GM18505 (cell line): ENCODE results near the gene MAGI1.

Experiments used
- ATAC-seq: cut with Tn5 transposase; IDR thresholded peaks from one replicate; pipeline ENCODE4 v1.9.1; 2021; ENCODE audit not compliant: unreplicated experiment
- POLR2A ChIP-seq: IDR thresholded peaks from 4 replicates; pipeline ENCODE4 v1.6.1; 2011; ENCODE audit warnings: borderline replicate concordance; ENCODE audit not compliant: insufficient read depth, insufficient read length; ENCODE audit errors: extremely low read depth

The MAGI1 gene

GRCh38 chr3:66015841-66016240 is 22.9 kb downstream of the MAGI1 start:
- no peak for ATAC-seq
- TF ChIP-seq POLR2A, result no peak

DNA sequence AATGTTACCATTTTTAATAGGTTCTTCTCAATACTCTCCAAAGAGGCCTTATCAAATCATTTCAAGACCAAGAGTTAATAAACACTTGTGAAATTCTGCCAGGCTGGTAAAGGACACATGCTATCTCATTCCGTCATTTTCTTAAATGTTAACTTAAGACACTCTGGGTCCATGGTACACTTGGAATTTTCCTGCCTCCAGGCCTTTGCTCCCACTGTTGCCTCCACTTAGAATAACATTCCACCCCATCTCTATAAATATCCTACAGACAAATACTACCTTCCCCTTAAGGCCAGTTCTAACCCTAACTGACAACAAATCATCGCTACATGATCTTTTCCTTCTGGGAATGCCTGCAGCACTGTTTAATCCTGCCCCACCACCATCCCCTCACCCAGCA is 24.1 kb downstream of the MAGI1 start:
- no peak for TF ChIP-seq POLR2A
- no peak for ATAC-seq

DNA sequence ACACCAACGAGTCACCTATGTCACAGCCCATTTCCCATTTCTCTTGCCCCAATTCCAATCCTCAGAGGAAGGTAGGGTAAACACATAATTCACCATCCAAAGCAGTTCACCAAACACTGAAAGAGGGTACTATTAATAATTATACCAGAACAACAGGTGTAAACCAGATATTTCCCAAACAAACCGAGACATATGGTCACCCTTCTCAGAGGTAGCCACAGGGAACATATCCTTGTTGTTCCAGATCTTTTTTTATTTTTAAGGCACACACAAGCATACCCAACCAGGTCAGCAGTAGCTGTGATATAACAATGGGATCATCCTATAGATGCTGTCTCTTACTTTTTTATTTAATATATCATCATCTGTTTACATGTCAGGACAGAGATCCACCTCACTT is 24.7 kb downstream of the MAGI1 start:
- no peak for TF ChIP-seq POLR2A
- ATAC-seq, result no peak

DNA sequence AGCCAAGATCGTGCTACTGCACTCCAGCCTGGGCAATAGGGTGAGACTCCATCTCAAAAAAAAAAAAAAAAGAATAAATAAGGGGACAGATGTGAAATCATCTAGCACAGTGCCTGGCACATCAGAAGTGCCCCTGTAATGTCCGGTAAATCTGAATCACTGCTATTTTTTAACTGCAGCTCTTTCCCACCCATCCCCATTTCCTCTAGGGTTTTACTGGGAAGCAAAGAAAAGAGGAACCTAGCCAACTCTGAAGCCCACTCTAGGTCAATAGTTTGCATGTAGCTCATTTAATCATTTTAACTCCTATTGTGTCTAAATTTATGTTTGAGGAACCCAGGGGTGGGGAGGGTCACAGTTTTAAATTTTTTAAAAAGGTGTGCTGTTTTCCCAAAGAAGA is 26.0 kb downstream of the MAGI1 start:
- no peak for TF ChIP-seq POLR2A
- no peak for ATAC-seq

DNA sequence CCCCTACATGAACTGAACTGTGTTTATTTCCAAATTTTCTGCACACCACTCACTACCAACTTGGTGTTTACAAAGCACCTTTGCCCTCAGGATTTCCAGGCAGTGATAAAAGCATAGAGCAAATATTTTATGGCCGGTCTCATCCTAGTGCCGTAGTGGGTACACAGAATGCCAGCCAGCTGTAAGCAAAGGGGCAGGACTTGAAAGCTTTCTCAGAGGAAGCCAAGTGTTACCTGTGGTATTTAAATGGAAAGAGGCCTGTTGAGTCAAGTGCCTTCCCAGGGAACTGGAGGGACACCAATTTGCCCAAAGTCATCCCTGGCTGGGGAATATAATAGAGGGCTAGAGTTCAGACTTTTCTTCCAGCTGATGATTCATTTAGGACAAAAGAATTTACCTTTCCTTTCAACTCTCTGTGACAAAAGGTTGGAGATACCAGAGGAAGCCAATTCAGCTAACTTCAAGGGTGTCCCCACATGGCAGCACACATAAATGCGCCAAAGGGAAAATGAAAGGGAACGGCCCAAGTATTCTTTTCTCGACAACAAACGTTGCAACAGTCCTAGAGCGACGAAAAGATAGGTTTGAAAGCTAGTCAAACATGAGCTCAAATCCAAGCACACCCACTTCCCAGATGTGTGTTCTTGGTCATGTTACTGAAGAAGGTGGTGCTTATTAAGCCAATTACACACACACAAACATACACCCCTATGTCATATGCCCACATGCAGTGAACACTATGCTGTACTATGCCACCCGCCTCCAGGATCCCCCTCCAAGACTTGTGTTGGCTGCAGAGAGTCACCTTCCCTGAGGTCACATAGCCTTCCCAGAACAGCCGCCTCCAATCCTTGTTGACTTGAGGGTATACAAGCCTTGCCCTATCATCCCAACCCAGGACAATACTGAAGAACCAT is 27.7 kb downstream of the MAGI1 start:
- TF ChIP-seq POLR2A, result no peak
- no peak for ATAC-seq

- no peak for ATAC-seq
Measured at GRCh38 chr3:66010348-66010738, 28.4 kb downstream of the MAGI1 start.

DNA sequence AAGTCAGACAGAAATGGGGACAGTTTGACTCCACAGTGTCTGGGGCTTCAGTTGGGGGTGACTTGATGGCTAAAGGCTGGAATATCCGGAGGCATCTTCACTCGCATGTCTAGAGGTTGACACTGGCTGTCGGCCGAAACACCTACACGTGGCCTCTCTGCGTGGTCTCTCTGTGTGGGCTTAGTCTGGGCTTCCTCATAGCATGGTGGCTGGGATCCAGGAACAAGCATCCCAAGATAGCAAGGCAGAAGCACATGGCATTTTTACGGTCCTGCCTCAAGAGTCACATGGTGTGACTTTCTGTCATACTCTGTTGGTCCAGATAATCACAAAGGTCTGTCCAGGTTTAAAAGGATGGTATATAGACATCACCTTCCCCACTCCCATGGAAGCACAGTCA is 34.5 kb downstream of the MAGI1 start:
- no peak for TF ChIP-seq POLR2A
- ATAC-seq, result no peak

More at GRCh38 chr3:66010348-66010738, 28.4 kb downstream of the MAGI1 start:
- TF ChIP-seq POLR2A, result no peak

DNA sequence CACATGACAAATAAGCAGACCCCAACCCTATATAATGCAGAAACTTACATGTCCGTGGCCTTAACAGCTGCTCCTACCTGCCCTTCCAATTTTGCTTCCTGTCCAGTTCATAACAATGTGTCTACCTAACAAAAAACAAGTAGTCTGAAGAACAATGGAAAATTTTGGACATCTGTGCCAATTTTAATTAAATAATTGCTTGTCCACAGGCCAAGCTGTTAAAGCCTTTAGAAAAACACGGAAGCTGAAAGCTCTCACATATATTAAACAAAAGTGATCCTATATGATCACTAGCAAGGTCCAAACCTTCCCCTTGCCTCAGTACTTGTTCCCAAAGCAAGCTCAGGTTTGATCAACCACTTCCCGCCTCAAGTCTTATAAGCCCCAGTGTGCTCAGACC is 37.1 kb downstream of the MAGI1 start:
- no peak for TF ChIP-seq POLR2A
- no peak for ATAC-seq

GRCh38 chr3:66000506-66000905 is 38.2 kb downstream of the MAGI1 start:
- TF ChIP-seq POLR2A, result no peak
- ATAC-seq, result no peak

DNA sequence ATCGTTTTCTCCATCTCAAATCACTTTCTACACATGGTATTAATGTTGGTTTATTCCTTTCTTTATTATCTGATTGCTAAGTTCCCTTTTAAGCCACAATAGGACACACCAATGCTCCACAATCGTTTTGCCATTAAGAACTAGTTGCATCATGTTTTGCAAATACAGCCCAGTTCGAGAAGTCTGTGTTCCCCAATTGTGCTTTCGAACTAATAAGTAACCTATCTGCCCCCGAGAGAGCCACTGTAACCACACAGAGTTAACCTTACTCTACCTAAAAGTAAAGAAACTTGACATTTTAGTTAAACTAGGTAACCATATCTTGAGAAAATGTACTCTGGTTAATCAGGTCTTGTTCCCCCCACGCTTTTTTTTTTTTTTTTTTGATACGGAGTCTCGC is 39.1 kb downstream of the MAGI1 start:
- no peak for ATAC-seq
- no peak for TF ChIP-seq POLR2A

GRCh38 chr3:65996589-65996988 is 42.1 kb downstream of the MAGI1 start:
- no peak for ATAC-seq

DNA sequence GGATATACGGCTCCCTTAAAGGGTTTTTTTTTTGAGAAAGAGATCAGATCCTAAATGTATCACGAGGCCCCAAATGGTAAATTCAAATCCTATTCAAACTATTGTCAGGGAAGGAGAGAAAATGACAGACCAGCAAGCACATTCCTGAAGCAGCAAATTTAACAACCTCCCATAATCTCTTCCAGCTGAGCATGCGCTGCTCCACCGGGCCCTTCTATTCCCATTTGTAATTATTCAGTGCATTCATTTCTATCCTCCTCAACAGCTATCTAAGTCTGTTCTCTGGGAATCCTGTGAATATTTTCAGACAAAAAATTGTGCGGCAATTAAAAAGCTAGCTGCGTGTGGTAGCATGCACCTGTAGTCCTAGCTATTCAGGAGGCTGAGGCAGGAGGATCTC is 43.2 kb downstream of the MAGI1 start:
- no peak for ATAC-seq
- TF ChIP-seq POLR2A, result no peak

More at GRCh38 chr3:65996589-65996988, 42.1 kb downstream of the MAGI1 start:
- no peak for TF ChIP-seq POLR2A

DNA sequence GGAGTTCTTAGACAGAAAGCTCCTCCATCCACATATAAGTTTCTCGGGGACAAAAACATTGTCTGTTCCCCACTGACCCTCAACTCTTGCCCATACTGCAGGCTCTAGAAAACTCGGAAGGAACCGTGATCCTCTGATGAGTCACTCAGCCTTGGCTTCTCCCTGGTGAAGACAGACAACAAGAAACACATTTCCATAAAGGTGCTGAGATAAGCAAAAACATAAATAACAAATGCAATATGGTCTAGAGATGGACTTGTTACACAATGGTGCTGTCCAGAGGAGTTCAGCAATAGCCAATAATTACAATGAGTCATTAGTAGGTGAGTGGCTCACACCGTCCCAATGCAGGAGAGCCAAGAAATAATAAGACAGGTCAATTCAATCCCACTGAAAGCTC is 43.7 kb downstream of the MAGI1 start:
- no peak for TF ChIP-seq POLR2A
- no peak for ATAC-seq

DNA sequence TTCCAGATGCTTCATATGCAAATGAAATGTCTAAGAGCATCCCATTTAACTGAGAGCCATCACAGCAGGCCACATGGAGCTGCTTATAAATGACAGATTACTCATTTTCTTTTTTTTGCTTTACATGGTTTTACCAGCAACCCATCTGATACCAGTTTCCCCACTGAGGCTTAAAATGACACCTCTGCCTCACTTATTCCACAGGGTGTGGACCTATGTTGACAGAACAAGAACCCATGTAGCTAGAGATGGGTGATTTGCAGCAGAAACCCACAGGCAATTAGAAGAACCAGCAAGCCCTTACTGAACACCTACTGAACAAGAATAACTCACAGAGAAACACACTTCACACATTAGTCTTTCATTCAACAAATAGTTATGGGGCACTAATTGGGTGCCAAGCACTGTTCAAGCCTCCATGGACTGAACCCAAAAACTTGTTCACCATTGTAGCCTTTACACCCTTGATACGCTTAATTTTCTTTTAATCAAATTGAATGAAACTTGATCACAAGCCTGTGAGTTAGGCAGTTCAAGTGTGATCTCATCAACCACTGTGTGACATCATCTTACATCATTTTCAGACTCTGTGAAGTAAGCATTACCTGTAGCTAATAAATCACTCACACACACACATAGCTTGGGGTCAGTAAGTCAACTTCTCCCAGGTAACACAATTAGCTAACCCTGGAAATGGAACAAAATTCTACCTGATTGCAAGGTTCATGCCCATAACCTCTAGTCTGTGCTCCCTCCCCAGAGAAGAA is 45.4 kb downstream of the MAGI1 start:
- no peak for ATAC-seq
- TF ChIP-seq POLR2A, result no peak
